GM12801 (cell line): ENCODE data around the gene CCDC167.

Source experiments
- TF ChIP-seq, protein P1 (sequence below): IDR thresholded peaks from one replicate; pipeline ENCODE4 v1.5.1; 2011; ENCODE audit warnings: control low read depth; ENCODE audit not compliant: insufficient read length; ENCODE audit errors: extremely low read depth

The CCDC167 gene

DNA sequence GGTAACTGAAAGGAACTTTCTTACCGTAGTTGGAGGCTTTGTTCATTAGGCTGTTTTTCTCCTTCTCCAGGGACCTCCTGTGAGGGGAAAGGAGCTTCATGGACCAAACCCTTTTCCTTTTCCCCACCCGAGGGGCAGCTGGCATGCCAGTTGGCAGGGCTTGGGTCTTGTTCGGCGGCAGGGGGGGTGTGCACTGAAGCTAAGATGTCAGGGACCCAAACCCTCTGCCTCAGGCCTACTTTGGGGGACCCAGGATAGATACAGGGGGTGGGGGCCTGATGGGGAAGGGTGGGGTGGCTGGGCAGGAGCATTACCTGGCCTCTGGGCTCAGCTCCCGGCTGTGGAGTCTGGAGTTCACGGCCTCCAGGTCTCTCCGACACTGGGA is 14.9 kb downstream of the CCDC167 start:
- TF ChIP-seq, protein P1, sequence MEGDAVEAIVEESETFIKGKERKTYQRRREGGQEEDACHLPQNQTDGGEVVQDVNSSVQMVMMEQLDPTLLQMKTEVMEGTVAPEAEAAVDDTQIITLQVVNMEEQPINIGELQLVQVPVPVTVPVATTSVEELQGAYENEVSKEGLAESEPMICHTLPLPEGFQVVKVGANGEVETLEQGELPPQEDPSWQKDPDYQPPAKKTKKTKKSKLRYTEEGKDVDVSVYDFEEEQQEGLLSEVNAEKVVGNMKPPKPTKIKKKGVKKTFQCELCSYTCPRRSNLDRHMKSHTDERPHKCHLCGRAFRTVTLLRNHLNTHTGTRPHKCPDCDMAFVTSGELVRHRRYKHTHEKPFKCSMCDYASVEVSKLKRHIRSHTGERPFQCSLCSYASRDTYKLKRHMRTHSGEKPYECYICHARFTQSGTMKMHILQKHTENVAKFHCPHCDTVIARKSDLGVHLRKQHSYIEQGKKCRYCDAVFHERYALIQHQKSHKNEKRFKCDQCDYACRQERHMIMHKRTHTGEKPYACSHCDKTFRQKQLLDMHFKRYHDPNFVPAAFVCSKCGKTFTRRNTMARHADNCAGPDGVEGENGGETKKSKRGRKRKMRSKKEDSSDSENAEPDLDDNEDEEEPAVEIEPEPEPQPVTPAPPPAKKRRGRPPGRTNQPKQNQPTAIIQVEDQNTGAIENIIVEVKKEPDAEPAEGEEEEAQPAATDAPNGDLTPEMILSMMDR, result no peak

DNA sequence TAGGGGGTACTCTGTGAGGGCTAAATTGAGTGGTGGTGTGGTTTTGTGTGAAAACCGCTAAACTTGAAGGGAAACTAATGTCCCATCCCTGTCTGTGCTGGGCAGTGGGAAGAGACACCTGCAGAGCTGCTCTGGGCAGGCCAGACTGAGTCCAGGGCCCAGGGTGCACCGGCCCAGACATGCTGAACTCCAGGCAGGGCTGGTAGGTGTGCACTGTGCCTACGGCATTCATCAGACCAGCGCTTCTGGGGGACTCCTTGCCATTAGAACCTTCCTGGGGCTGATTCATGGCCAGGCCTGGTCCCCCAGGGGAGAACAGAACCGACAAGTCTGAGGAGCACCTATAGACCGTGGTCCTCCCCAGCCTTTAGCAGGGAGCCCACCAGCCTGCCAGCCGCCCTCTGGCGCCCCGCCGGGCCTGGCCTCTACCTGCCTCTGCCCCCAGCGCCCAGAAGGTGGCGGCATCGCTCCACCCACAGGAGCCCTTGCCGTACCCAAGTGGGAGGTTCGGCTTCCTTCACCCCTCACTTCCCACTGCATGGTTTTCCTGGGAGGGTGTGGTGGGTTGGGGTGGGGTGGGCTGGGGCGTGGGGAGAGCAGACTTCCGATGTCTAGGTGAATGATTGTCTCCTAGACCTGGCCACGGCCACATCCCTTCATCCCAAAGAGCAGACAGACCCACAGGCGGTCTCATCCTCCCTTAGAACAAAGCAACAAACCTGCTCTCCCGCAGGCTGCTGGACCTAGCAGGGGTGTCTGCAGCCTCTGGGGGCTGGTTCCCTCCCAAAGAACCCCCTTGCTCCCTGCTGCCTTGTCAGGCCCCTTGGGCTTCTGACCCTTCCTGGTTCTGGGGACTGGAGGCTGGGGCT is 15.5 kb downstream of the CCDC167 start:
- TF ChIP-seq, protein P1, result no peak

DNA sequence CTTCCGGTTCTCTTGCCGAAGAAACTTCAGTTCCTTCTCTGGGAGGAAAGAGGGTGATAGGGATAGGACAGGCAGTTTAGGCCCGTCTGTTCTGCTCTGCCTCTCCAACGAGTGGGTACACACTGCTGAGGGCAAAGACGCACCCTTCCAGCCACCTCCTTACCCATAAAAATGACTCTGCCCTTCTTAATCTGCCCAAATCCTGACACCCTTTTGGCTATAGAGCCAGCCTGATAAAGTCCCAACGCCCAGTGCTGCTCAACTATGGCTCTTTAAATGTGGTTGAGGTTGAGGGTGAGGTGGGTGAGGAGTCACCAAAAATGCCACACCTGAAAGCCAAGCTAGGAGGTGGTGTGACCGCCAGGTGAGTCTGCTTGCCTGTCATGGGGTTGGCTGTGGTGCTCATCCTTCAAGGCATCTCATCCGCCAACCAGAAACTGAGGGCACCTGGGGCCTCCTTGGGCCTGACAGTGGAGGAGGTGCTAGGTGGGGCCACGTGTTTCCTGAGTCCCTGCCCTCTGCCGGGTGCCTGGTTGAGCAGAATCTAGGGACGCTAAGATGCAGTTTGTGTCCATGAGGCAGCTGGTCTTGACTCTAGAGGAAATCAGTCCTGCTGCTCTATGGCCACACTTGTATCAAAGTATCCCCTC is 16.3 kb downstream of the CCDC167 start:
- TF ChIP-seq, protein P1, result no peak

DNA sequence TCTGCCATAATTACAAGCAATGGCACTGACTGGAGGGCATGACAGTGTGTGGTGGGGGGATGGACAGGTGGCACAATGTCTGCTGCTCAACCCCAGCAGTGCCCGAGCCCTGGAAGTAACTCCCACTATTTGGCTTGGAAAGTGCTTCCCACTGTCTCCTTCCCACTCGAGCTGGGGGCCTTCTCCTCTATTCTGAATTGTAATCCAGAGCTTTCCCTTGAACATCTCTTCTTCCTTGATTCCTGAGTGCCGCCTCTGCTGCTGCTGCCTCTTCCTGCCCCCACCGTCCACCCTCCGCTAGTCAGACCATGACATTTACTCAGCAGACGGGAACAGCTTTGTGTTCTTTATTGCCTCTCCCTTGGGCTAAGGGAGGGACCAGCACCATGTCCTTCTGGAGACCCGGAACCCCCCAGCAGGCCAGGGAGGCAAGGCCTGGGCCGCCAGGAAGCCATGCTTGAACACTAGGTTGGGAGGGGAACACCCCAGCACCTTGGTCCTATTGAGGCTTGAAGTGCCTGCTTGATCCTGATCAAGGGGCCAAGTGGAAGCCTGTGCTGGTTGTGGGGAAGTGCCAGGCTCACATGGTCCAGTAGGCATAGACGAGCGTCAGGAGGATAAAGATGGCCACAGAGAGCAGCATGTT is 17.0 kb downstream of the CCDC167 start:
- TF ChIP-seq, protein P1, result no peak

DNA sequence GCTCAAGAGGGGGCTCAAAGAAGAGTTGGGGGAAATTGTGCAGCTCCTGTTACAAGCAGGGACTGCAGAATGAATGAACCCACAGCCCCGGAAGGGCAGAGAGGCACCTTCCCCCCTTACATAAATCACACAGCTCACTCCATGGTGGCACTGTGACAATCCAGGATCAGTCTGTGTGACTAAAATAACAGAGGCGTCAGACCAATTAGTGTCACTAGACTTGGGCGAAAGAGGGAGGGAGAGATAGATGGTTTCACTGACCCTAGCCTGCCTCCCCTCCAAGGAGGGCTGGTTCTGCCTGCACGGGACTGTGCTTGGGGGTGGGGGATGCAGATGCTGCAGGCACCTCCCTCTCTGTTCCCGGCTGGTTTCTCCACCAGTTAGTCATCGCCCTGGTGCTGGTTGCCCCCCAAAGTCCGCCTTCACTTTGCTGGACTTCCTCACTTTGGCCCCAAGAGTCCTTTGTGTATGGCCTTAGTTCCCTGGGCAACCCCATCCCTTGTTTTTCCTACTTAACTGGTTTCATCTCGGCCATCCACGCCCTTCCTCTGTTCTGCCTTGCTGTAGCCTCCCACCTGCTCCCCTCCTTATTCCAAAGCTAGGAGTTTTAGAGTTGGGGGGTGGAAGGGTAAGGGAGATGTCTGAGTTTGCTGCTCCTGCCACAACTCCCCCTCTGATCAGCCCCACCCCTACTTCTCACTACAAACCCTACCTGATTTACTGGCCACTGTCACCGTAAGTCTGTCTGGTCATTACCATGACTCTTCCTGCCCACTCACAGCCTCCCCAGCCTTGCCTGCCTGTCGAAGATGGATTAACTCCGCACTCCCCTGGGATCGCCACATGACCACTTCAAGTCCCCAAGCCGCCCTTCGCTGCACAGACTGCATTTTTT is 17.7 kb downstream of the CCDC167 start:
- TF ChIP-seq, protein P1, result no peak

DNA sequence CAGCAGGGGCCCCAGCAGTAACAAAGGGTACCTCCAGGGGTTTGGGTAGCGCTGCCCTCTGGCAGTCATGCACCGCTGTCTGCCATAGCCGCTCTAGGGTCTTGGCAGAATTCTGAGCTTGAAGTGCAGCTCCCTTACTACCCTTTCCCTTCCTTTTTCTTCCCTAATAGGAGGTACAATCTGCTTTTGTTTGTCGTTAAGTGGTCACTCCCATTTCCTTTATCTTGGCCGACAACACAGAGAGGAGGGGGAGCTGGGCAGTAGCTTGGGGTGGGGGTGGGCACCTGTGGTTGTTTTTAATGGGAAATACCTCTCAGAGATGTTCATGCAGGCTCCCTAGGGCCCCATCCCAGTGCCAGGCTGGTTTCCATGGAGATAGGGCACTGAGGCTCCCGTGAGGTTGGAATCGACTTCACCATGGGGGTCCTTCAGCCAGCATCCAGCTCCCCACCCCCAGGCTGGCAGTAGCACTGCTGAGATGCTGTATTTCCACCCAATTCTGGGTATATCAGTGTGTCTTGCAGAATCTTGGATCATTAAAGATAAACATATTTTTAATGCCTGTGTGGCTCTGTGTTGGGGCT is 18.6 kb downstream of the CCDC167 start:
- TF ChIP-seq, protein P1, result no peak
